ENCODE data around the gene CELF4. TPM values are rescaled to one million over a fixed set of nuclear protein-coding genes. Genes with fewer than 3 reads are reported as not detected.

The CELF4 gene
- total RNA-seq, 2 donors from 2014 or later, result 0.32 to 0.79 TPM

DNA sequence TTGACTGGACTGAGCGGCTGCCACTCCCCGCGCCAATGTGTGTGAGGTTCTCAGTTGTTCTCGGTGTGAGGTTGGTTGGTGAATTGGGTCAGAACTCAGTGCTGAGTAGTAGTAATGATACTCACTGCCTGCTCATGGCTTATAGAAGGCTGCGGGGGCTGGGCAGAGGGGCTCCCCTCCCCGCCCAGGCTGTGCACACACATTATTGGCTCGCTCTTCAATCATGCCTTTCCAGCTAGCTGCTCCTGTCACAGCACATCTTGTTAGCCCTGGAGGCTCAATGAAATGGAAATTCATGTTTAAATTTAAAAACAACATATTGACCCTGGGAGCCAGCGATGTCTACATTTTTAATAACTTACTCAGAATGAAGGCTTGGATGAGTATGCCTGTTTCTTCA lies 152.8 kb downstream of the CELF4 start:
- DNase-seq (no peak), ATAC-seq (no peak)
- intact Hi-C loops (cut with DNase I), result no loop called here

DNA sequence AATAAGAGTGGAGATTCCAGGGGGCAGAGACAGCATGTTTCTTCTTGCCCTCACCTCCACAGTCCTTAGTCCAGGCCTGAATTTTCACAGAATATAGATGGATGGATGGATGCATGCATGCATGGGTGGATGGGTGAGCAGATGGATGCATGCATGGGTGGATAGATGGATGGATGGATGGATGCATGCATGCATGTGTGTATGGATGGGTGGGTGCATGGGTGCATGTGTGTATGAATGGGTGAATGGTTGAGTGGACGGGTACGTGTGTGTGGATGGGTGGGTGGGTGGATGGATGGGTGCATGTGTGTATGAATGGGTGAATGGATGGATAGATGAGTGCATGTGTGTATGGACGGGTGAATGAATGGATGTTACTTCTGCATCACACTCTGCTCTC lies 153.3 kb downstream of the CELF4 start:
- intact Hi-C loops (cut with DNase I), result no loop called here
- DNase-seq (no peak), ATAC-seq (no peak)

DNA sequence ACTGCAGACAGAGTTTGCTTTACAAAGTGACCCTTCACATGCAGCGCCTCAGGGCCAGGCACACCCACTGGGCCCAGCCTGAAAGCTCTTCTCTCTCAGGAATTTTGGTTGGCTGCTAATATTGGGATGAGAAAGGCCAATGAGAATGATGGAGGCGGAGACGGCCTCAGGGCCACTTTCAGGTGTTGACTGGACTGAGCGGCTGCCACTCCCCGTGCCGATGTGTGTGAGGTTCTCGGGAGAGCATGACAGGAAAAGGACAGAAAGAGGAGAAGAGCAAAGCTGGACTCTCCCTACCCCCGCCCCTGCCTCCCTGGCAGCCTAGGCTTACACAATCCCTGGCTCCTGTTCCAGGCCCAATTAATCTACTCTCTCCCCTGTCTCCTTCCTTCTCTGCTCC lies 155.7 kb downstream of the CELF4 start:
- DNase-seq (no peak), ATAC-seq (peak; percentile 62 to 77)
- intact Hi-C loops (cut with DNase I), result no loop called here

DNA sequence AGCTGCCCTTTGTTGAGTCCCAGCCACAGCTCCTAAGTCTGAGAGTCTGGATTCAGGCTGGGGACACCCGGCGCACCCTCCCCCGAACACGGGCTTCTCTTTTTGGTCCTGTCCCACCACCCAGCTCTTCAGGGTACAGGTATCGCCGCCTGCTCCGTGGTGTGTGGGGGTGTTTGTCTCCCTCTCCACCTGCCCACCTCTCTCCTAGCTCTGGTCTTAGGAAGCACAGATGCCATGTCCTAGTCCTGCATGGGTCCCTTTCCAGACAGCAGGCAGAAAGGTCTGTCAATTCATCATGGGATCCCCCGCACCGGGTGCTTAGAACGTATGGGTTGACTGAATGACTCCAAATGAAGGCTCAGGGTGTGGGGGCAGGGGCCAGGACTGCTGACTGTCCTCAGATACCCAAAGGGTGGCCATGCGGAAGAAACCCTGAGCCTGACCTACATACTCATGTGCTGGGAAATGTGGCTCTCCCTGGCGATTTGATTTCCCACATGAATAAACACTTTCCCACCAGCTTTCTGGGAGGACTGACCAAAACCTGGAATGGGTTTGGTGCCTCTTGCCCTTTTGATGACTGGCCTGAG lies 156.8 kb downstream of the CELF4 start:
- DNase-seq, result no peak
- intact Hi-C loops (cut with DNase I), result no loop called here
- ATAC-seq, result no peak

DNA sequence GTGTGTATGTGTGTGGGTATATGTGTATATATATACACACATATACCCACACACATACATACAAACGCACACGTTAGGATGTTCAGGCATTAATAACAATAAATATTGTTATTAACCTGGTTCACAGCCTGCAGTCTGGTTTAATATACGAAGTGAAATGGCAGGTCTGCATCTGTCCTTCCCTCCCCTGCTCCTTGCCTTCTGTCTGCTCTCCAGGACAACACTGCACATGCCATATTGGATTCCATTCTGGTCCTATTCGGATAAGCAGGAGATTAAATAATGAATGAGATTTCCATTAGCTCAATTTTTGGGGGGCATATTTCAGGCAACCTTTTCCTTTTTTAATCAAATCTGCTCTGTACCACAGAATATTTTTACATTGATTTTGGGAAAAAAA lies 158.0 kb downstream of the CELF4 start:
- DNase-seq (no peak), ATAC-seq (no peak)
- intact Hi-C loops (cut with DNase I), result no loop called here

DNA sequence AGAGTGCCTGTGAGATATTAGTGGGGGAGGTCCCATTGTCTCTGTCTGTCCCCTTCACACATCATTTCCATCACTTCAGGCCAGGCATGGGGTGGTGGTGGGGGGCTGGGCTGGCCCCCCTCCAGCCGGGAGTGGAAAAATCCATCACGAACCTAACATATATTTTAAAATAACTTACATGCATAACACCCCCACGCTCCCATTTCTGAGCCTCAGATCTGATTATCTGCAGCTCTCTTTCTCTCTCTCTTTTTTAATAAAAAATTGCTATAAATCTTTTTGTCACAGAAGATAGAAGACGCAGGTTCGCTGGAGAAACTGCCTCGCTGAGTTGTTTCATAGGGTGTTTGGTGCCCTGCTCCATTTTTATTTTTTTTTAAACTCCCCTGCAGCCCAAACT lies 159.8 kb downstream of the CELF4 start:
- no peak for ATAC-seq

DNA sequence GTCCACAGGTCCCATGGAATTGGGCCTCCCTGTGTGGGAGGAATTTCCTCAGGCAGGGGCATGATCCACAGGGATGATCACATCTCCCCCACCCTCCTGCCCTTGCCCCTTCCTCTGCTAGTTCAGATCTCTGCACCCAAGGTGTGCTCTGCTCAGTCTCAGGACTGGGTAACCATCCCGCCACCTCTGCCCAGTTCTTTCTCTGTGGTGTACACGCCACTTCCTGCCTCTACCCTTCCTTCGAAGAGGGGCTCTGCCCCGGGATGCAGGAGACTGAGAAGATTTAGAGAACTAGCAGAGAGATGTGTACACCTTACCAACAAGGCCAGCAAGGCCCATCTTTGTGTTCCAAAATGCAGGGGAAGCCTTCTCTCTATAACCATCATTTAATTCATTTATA lies 160.4 kb downstream of the CELF4 start:
- no peak for ATAC-seq

More for the DNA sequence above, 159.8 kb downstream of the CELF4 start:
- no peak for DNase-seq
- intact Hi-C loops (cut with DNase I), result no loop called here

DNA sequence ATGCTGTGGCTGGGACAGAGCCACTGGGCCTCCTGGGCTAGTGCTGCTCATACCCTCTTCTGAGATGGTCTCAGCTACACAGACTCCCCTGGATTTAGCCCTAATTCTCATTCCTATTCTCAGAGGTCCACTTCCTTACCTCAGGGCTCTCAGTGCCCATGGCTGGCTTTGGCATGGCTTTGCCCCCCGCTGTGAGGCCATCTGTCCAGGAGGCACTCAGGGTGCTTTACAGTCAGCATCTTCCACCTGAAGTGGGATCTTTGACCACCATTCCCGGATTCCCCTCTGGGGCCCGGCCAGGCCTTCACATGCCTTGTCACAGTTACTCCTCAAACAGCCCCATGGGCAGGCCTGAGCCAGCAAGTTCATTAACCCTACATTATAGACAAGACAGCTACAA lies 161.8 kb downstream of the CELF4 start:
- ATAC-seq, result no peak

More for the DNA sequence above, 160.4 kb downstream of the CELF4 start:
- no peak for DNase-seq
- intact Hi-C loops (cut with DNase I), result no loop called here

DNA sequence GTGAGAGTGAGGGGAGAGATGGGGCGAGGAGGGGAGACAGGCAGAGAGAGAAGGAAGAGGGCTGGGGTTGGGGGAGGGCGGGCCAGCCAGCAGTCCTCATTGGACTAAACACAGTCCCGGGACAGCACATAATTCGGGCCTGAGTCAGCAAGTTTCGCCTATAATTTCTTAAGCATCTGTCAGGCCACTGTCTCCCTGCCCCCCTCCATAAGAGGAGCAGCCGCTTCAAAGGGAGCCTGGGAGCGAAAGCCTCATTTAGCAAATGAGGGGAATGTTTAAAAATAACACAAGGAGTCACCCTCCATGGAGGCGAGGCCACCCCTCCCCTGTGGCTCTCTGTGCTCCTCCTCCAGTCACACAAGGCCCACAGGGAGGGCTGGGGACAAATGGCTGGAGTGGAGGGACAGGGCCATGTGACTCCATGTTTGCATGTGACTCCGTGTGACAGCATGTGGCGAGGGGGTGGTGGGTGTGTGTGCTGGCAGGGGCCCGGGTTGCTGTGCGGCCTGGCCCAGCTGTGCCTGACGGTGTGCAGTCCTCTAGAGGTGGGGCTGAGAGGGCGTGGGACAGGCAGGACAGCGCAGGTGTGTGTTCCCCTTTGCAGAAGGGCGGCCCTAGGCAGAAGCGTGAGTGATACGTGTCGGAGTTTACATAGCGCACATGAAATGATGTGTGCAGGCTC lies 162.4 kb downstream of the CELF4 start:
- peak; percentile 29 for DNase-seq
- ATAC-seq, result peak; percentile 92 to 94
- intact Hi-C loops (cut with DNase I), result no loop called here

More for the DNA sequence above, 161.8 kb downstream of the CELF4 start:
- no peak for DNase-seq
- intact Hi-C loops (cut with DNase I), result no loop called here

DNA sequence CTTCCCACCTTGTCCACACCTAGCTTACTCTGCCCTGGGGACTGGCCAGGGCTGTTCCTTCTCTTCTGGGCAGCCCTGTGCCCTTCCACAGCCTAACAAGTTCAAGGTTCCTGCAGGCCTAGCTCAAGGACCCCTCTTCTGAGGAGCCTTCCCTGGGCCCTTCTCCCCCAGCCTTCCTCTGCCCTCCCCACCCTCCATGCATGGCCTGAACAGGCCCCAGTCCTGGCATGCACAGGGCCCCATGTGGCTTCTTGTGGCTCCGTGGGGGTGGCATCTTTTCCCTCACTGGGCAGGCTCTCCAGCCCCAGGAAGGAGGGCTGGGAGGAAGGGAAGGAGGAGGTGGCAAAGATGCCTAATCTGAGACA lies 162.9 kb downstream of the CELF4 start:
- intact Hi-C loops (cut with DNase I), result no loop called here
- peak; percentile 24 to 35 for ATAC-seq
- no peak for DNase-seq

DNA sequence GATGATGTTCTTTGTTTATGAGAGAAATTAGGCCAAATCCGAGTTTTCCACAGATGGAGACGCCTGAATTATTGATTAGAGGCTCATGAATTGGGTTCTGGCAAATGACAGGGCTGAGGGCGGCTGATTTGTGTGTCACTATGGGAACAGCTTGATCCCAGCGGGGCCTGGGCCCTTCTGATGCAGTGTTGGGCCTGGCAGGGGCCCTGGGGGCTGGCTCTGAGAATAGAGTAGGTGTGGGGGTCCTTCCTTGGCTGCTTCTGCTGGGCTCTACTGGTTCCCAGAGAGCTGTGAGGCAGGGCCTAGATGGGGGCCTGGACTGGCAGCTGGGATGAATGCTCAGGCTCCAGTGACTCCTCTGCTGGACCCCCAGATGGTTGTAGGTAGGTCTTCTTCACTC lies 164.8 kb downstream of the CELF4 start:
- ATAC-seq, result no peak
- DNase-seq, result no peak
- intact Hi-C loops (cut with DNase I), result no loop called here

DNA sequence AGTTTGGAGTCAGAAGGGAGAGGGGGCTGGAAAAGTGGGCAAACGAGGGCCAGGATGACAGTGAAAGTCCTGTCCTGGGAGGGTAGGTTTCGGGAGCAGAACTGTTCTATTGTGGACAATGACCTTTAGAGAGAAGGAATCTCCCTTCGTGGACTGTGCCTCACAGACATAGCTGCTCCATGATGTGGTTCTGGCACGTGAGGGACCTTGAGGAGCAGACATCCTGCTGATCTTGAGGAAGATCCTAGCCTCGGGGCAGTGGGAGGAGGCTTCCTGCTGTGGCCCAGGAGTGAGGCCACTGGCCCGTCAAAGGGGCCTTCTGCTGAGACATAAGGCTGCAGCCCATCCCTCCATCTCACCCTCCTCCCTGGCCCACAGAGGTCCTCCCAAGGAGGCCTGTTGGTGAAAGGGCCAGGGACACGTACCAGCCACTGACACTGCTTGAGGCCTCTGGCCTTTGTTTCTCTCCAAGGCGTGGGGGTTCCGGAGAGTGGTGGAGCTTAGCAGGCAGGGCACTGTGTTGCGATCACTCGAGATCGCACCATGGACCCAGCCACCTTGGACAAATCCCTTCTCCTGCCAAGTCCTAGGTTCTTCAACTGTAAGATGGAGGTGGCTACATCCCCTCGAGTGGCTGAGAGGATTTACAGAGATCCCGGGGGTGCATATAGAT lies 167.2 kb downstream of the CELF4 start:
- DNase-seq (no peak), ATAC-seq (no peak)
- intact Hi-C loops (cut with DNase I), result no loop called here

DNA sequence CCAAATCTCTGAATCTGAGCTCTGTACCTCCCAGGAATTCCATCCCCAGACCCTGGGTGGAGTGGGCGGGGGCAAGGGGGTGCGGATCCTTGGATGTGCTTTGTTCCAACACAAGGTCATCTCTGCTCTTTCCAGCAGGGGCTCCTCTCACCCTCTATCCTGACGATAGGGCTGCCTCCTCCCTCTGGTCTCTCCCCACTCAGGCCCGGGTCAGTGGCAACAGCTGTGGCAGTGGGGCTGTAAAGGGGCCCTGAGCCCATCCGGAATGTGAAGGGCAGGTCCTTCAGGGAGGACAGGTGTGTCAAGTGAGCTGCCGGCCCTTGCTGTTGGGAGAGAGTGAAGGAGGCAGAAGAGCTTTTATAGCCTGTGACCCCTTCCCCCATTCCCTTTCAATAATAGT lies 167.8 kb downstream of the CELF4 start:
- ATAC-seq, result no peak
- intact Hi-C loops (cut with DNase I), result no loop called here
- no peak for DNase-seq

DNA sequence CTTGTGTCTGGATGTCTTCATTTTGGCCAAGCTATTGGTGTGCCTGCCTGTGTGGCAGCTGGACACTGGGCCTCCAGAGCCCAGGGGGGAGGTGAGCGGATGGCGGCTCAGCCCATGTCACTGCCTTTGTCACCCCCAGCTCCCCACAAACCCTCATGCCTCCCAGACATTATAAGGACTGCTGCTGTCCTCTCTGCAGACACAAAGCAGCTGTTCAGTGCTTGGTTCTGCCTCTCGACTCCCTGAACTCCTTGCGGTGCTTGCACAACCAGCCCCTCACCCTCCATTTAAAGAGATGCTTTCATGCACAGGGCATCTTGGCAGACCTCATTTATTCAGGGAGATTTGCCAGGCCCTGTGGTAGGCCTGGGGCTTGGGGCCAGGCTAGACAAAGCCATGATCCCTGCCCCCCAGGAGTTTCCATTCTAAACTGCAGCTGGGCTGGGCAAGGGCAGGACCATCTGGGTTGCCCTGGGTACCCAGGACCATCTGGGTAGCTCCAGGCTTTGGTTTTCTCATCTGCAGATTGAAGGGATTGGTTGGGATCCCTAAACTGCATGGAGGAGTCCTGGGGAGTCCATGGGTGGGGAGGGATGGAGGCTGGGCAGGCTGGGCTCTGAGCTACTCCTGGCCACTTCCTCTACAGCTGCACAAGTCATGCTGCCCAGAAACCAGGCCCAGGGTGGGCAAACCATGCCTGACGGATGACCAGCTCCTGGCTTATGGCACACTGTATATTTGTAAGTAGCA lies 168.5 kb downstream of the CELF4 start:
- no peak for DNase-seq
- no peak for ATAC-seq
- intact Hi-C loops (cut with DNase I), result no loop called here

DNA sequence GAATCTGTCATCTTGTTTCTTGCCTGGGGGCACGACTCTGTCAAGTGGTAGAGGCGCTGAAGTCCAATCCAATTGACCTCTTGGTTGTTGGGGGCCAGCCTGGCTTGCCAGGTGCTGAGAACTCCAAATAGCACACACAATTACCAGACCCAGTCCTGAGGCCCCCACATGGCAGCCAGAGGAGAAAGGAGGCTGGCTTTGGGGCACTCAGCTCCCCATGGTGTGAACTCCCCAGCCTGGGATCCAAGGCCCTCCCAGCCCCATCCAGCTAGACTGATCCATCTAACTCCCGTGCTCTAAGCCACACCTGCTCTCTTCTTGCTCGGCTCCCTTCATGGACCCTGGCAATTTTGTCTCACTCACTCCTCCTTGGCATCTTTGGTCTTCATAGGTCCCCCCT lies 170.0 kb downstream of the CELF4 start:
- intact Hi-C loops (cut with DNase I), result no loop called here
- DNase-seq, result no peak
- no peak for ATAC-seq

DNA sequence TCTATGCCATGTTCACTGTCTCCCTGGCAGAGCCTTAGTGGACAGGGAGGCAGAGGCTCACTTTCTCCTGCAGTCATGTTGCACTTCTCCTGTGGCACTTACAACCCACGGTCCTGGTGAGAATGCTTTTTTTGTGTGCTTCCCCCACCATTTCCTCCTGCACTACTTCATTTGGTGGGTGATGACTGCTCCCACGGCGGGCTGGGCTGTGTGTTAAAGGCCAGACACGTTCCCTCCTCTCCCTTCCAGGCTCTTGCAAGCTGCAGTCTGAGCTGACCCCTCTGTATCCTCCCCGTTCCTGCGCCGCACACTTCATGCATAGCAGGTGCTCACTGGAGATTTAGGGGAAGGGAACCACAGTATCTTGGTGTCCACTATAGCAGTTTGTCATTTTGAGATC lies 170.5 kb downstream of the CELF4 start:
- ATAC-seq, result no peak
- DNase-seq, result no peak
- intact Hi-C loops (cut with DNase I), result no loop called here

DNA sequence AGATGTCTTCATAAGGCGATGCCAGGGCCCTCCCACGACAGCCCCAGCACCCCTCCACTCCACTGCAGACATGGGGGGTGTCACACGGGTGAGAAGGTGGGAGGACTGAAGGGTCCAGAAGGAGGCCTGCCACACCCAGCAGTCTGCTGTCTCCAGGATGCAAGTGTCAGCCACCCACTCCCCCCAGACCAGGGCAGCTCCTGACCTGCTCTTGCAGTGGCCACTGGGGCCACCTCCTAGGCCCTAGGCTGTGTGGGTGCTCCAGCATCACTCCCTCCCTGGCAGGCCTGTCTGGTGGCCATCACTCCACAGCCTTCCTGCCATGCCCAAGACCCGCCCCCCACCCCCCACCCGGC lies 171.0 kb downstream of the CELF4 start:
- ATAC-seq (peak; percentile 1 to 3), DNase-seq (no peak)
- intact Hi-C loops (cut with DNase I), result no loop called here

DNA sequence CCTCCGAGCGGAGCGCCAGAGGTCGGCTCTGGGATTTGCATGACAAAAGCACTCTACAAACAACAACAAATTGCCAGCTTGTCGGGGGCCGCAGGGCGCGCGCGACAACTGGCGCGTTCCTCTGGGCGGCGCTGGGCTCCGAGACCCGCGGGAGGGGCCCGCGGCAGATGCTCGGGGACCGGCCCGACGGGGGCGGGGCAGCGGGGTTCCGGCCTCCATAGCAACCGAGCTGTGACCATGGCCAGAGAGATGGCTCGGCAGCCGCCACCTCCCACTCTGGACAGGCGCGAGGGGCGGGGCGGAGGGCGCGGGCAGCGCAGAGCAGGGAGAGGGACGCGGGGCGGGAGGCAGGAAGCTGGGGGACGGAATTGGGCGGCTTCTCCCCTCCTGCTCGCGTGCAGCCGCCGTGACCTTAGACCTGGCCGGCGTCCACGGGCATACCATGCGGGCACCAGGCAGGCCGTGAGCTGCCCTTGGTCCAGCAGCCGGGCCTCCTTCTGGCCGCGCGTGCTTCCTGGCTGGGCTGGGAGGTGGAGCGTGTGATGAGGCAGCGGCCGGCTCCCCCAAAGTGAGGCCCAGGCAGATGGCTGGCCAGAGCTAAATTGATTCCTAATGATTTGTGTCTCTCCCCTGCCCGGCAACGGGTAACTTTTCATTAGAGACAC lies 171.5 kb downstream of the CELF4 start:
- peak; percentile 95 to 97 for ATAC-seq
- intact Hi-C loops (cut with DNase I), result no loop called here

DNA sequence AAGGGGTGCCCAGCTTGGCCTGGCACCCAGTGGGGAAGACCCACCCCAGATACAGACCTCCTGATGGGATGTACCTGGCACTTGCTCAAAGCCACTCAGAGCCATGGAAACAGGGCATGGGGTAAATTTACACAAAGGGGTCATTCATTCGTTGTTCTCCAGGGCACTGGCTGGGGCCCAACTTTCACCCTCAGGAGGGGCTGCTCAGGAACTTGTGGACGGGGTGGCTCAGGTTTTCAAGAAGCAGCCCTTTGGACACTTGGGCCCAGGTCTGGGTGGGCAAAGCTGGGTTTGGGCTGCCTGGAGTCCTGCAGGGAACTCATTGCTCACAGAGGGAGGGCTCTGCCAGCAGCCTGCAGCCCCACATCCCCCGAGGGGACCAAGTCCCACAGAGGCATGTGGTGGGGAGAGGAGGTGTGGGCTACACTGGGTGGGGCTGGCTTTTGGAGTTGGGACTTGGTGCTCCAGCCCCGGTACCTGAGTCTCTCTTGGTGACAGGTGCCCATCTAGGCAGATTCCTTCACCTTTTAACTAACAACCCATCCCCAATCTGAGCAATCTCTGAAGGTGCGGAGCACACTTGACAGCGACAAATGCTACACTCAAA lies 172.3 kb downstream of the CELF4 start:
- intact Hi-C loops (cut with DNase I), result no loop called here
- DNase-seq (no peak), ATAC-seq (no peak)

More for the DNA sequence above, 171.5 kb downstream of the CELF4 start:
- DNase-seq, result peak; percentile 87

All from left cardiac atrium (tissue), 4 donors.